MM.1S (cell line): Measurements from ENCODE around the gene PCDHGA7.
"Not testable (repeated sequence)": the region's sequence is repeated elsewhere in the genome, so short reads cannot be mapped to it uniquely, and the experiment has no call there.

Experiments
- CTCF ChIP-seq: fragments of 300-600 bp; sonication (generic); IDR thresholded peaks from 2 replicates; pipeline ENCODE4 v1.5.1; 2016; ENCODE audit warnings: antibody characterized with exemption, low read length, mixed read lengths
- EZH2phosphoT487 ChIP-seq: fragments of 300-600 bp; sonication (generic); IDR thresholded peaks from 2 replicates; pipeline ENCODE4 v1.6.1; 2018; ENCODE audit warnings: antibody characterized with exemption, low read length

DNA sequence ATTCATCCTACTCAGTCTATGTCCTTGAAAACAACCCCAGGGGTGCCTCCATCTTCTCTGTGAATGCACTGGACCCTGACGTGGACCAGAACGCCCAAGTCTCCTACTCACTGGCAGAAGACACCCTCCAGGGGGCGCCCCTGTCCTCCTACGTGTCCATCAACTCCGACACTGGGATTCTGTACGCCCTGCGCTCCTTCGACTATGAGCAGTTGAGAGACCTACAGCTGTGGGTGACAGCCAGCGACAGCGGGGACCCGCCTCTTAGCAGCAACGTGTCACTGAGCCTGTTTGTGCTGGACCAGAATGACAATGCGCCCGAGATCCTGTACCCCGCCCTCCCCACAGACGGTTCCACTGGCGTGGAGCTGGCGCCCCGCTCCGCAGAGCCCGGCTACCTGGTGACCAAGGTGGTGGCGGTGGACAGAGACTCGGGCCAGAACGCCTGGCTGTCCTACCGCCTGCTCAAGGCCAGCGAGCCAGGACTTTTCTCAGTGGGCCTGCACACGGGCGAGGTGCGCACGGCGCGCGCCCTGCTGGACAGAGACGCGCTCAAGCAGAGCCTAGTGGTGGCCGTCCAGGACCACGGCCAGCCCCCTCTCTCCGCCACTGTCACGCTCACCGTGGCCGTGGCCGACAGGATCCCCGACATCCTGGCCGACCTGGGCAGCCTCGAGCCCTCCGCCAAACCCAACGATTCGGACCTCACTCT is 6.9 kb upstream of the PCDHGA7 start:
- TF ChIP-seq CTCF, EZH2phosphoT487: not testable (repeated sequence)
